Gastrocnemius medialis (tissue), 4 donors: ENCODE data around the gene C10orf71. TPM values are rescaled to one million over a fixed set of nuclear protein-coding genes. Genes with fewer than 3 reads are reported as not detected.

Experiments used
- ATAC-seq, 2 donors: fragments of 150-250 bp; one replicate each; pipeline ENCODE4 v1.9.1; 2016
- DNase-seq, 2 donors: peaks; one replicate each; pipeline ENCODE4 v3.0.0-alpha.2; 2019
- H3K27ac ChIP-seq, 4 donors: fragments of 200-600 bp; sonication (generic); 1 replicate in 1 of 4; 2 replicates in 3 of 4; pipeline ENCODE4 v1.5.1; 2016 to 2018; ENCODE audit warnings: mild to moderate bottlenecking in 2 of 4, moderate library complexity in 1 of 4
- H3K27me3 ChIP-seq, 3 donors: fragments of 200-600 bp; sonication (generic) in 2 of 3; 1 replicate in 1 of 3; 2 replicates in 2 of 3; pipeline versions ENCODE4 v1.5.1 to v1.6.0; 2016 to 2019; ENCODE audit warnings: mild to moderate bottlenecking in 1 of 3, moderate library complexity in 1 of 3
- H3K36me3 ChIP-seq, 2 donors: fragments of 200-600 bp; sonication (generic) in 1 of 2; one replicate each; pipeline ENCODE4 v1.5.1; 2017 to 2018
- H3K4me1 ChIP-seq, 2 donors: fragments of 200-600 bp; sonication (generic) in 1 of 2; one replicate each; pipeline ENCODE4 v1.5.1; 2016 to 2017; ENCODE audit warnings: mild to moderate bottlenecking in 2 of 2
- H3K4me3 ChIP-seq, 4 donors: fragments of 200-600 bp; sonication (generic) in 3 of 4; 1 replicate in 1 of 4; 2 replicates in 3 of 4; pipeline ENCODE4 v1.5.1; 2016 to 2019; ENCODE audit warnings: mild to moderate bottlenecking in 2 of 4
- H3K9me3 ChIP-seq, 3 donors: fragments of 200-600 bp; sonication (generic) in 2 of 3; 1 replicate in 1 of 3; 2 replicates in 2 of 3; pipeline ENCODE4 v1.5.1; 2016 to 2019
- POLR2A ChIP-seq, 2 donors: fragments of 450-650 bp; IDR thresholded peaks; one replicate each; pipeline ENCODE4 v1.6.1; 2017; ENCODE audit warnings: antibody characterized with exemption in 2 of 2, mild to moderate bottlenecking in 2 of 2, moderate library complexity in 2 of 2
- in situ Hi-C, 4 donors: fragments of 200-750 bp; cut with MboI; loops; one replicate each; pipeline versions ENCODE4 v1.15.0 to v1.8.0; 2017; ENCODE audit warnings: low sequenced_read_pairs in 4 of 4
- intact Hi-C: fragments of 100-400 bp; cut with DNase I; formaldehyde crosslinking; loops from one replicate; pipeline ENCODE4 v1.15.1; 2023; ENCODE audit warnings: low total_unique reads
- total RNA-seq, 4 donors: library from RNA; depleted of rRNA; stranded (reverse); fragments of >200 nt; gene quantifications; one replicate each; pipeline versions ENCODE4 v1.1.0 to v1.2.3, GENCODE V29; 2016
- TF ChIP-seq, protein P1 (sequence below), 5 experiments: fragments of 450-650 bp in 3 of 5; fragments of 200-600 bp in 2 of 5; sonication (generic) in 2 of 5; IDR thresholded peaks in 4 of 5; conservative IDR thresholded peaks in 1 of 5; 1 replicate in 4 of 5; 2 replicates in 1 of 5; pipeline ENCODE4 v1.5.1; 2016 to 2019; ENCODE audit warnings: antibody characterized with exemption in 5 of 5, mild to moderate bottlenecking in 3 of 5, moderate library complexity in 3 of 5

C10orf71 gene
- total RNA-seq, 4 donors from 2014 or later, result 26.5 to 208 (median 69.6) TPM

DNA sequence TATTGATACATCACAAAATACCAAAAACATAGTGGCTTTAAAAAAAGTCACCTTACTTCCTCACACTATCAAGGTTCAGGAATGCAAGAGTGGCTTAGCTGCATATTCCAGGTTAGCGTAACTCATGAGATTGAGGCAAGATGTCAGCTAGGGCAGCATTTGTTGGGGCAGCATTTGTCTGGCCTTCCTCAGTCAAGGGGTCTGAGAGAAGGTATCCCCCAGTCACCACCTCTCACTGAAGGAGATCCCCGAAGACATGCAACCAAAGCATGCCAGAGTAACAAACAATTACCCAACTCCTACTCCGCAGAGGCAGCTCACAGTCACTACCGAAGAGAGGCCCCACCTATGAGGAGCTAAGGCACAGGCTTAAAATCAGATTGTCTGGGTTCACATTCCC, 48.4 kb downstream of the C10orf71 start:
- Histone ChIP-seq H3K4me3 (no peak overlapping the region), H3K9me3 (no peaks in the 10 kb centered on the region), H3K27ac (no peak overlapping the region), H3K36me3 (no peaks in the 10 kb centered on the region), H3K27me3 (no peaks in the 10 kb centered on the region), H3K4me1 (no peaks in the 10 kb centered on the region)
- no peak for ATAC-seq
- intact Hi-C loops, result no loop called here
- in situ Hi-C loops, result no loop called here
- no peak for DNase-seq
- no peak for TF ChIP-seq POLR2A (IDR thresholded peaks at IDR 0.05)
- TF ChIP-seq, protein P1, sequence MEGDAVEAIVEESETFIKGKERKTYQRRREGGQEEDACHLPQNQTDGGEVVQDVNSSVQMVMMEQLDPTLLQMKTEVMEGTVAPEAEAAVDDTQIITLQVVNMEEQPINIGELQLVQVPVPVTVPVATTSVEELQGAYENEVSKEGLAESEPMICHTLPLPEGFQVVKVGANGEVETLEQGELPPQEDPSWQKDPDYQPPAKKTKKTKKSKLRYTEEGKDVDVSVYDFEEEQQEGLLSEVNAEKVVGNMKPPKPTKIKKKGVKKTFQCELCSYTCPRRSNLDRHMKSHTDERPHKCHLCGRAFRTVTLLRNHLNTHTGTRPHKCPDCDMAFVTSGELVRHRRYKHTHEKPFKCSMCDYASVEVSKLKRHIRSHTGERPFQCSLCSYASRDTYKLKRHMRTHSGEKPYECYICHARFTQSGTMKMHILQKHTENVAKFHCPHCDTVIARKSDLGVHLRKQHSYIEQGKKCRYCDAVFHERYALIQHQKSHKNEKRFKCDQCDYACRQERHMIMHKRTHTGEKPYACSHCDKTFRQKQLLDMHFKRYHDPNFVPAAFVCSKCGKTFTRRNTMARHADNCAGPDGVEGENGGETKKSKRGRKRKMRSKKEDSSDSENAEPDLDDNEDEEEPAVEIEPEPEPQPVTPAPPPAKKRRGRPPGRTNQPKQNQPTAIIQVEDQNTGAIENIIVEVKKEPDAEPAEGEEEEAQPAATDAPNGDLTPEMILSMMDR (IDR thresholded peaks at IDR 0.05 in 4 of 5, conservative IDR thresholded peaks at IDR 0.05 in 1 of 5), result no peak

DNA sequence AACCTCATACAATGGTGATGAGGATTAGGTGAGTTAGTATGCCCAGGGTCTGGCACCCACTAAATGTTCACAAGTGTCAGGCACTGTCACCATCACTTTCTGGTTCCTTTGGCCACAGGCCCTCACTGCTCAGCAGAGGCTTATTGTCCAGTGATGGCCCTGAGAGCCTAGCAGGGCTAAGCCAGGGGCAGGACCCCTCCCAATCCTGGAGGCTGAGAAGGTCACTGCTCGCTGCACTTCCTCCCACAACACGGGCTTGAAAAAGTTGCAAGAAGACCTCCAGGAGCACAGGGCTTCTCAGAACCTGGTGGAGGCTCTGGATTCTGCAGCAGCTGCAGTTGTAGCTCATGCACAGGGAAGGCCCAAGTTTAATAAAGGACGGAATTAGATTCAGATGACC, 48.9 kb downstream of the C10orf71 start:
- intact Hi-C loops, result no loop called here
- in situ Hi-C loops, result no loop called here

DNA sequence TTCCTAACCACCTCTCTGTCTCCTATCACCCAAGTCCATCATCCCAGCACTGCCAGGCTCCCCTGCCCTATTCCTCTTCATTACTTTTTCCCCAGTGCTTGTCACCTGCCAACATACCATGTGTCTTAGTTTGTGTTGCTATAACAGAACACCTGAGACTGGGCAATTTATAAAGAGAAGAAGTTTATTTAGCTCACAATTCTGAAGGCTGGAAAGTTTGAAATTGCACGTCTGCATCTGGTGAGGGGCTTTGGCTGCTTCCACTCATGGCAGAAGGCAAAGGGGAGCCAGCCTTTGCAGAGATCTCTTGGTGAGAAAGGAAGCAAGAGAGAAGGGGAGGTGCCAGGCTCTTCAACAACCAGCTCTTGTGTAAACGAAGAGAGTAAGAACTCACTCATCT, 49.6 kb downstream of the C10orf71 start:
- Histone ChIP-seq H3K36me3 (no peaks in the 10 kb centered on the region), H3K4me3 (no peak overlapping the region), H3K27ac (no peak overlapping the region), H3K27me3 (no peaks in the 10 kb centered on the region), H3K4me1 (no peaks in the 10 kb centered on the region), H3K9me3 (no peaks in the 10 kb centered on the region)
- DNase-seq (no peak), ATAC-seq (no peak)
- intact Hi-C loops (no loop called here), in situ Hi-C loops (no loop called here)
- TF ChIP-seq POLR2A (IDR thresholded peaks at IDR 0.05), result no peak
- TF ChIP-seq, protein P1 (IDR thresholded peaks at IDR 0.05 in 4 of 5, conservative IDR thresholded peaks at IDR 0.05 in 1 of 5), result no peak

More for the DNA sequence above, 48.9 kb downstream of the C10orf71 start:
- no peaks in the 10 kb centered on the region for H3K36me3 ChIP-seq
- H3K4me3 ChIP-seq, result no peak overlapping the region
- H3K4me1 ChIP-seq, result no peaks in the 10 kb centered on the region
- ATAC-seq (no peak), DNase-seq (no peak)
- H3K9me3 ChIP-seq, result no peaks in the 10 kb centered on the region
- TF ChIP-seq POLR2A (IDR thresholded peaks at IDR 0.05), result no peak
- H3K27me3 ChIP-seq, result no peaks in the 10 kb centered on the region
- H3K27ac ChIP-seq, result no peak overlapping the region

DNA sequence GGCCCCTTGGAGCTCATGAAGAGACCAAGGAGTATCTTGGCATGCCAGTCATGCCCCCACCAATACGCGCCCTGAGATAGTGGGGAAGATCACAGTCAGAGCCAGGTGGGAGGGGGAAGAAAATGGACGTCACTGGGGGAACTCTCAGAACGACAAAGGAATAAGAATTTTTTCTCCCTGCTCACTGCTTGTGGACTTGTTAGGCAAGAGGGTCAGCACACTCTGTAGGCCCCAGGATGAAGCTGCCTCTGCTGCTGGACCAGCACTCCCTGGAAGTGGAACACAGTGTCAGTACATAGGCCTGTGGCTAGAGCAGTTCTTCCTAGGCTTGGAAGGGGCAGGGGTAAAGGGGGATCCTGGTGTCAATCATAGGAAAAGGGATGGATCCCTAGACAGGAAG, 50.4 kb downstream of the C10orf71 start:
- Histone ChIP-seq H3K4me1 (no peaks in the 10 kb centered on the region), H3K4me3 (no peak overlapping the region), H3K27me3 (no peaks in the 10 kb centered on the region), H3K9me3 (no peaks in the 10 kb centered on the region), H3K27ac (no peak overlapping the region), H3K36me3 (no peaks in the 10 kb centered on the region)
- TF ChIP-seq, protein P1 (IDR thresholded peaks at IDR 0.05 in 4 of 5, conservative IDR thresholded peaks at IDR 0.05 in 1 of 5), result no peak
- TF ChIP-seq POLR2A (IDR thresholded peaks at IDR 0.05), result no peak
- intact Hi-C loops, result no loop called here
- in situ Hi-C loops, result no loop called here
- ATAC-seq (no peak), DNase-seq (no peak)

DNA sequence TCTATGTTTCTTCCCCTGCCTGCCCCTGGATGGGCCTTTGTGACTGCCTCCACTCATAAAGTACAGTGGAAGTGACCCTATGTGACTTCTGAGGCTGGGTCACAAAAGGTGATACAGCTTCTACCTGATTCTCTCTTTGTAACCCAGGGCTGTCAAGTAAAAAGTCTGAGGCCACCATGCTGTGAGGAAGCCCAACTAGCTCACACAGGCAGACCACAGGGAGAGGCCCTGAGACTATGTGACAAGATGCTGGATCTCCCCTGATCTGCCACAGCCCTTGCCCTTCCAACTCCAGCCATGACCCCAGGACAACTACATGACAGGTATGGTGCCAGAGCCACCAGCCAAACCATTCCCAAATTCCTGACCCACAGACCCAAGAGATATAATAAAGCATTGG, 51.2 kb downstream of the C10orf71 start:
- TF ChIP-seq, protein P1 (IDR thresholded peaks at IDR 0.05 in 4 of 5, conservative IDR thresholded peaks at IDR 0.05 in 1 of 5), result no peak
- TF ChIP-seq POLR2A (IDR thresholded peaks at IDR 0.05), result no peak
- intact Hi-C loops, result no loop called here
- DNase-seq, result no peak

More for the DNA sequence above, 51.2 kb downstream of the C10orf71 start:
- Histone ChIP-seq H3K27ac (no peak overlapping the region), H3K4me1 (no peaks in the 10 kb centered on the region), H3K4me3 (no peak overlapping the region), H3K27me3 (no peaks in the 10 kb centered on the region), H3K36me3 (no peaks in the 10 kb centered on the region), H3K9me3 (no peaks in the 10 kb centered on the region)
- no peak for ATAC-seq
- in situ Hi-C loops, result loop anchor here in 1 of 4 donors (25.0 kb wide), 1 partner anchor 363 kb away; no protein-coding TSS in a partner anchor
